Measurements from ENCODE around the gene PIK3IP1.

PIK3IP1 gene

DNA sequence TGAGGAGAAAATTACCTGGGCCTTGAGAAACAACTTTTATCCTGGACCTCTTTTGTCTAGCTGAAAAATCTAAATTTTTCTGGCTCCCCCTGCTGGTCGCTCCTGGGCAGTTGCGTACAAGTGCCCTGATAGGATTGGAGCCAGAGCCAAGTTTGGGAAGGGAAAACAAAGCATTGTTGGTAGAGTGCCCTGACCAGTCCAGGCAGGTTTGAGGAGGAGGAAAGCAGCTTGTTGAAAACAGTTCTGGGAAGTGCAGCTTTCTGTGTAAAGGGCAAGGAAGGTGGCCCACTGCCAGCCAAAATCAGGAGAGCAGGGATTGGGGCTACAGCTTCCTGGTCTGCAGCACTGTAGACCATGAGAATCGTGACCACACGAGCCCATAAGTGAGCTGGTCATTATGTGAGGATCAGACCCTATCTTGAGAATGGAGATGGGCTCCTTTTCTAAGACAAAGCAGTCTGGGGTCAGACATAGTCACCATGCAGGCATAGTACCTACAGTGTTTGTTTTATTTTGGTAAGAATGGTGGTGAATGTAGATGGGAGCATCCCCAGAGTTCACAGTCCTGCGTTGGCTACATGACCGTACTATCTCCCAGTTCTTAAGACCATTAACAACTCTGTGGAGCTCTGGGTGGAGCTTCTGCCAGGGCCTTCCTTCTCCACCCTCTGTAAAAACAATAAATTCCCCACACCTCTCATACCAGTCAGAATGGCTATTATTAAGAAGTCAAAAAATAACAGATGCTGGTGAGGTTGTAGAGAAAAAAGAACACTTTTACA is 21.3 kb upstream of the PIK3IP1 start:
- DNase-seq (ENCODE audit: low read depth in 2 of 2), result peak; percentile 37 to 42

DNA sequence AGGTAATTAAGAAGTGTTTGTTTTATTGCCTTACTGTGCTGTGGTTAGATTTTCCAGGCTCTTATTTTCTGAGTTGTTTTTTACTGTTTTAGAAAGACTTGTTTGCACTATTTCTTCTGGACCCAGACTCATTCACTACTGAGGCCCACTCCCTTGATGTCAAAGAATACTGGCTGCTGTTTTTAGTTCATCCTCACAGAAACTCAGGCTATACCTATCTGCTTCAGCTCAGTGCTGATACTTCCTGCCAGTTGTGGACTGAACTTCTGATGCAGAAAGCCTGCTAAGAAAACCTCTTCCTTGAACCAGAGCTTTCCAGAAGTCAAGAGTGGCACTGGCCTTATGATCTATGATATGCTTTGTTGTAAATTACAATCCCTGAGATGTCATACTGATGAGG is 15.9 kb upstream of the PIK3IP1 start:
- DNase-seq (ENCODE audit: low read depth in 2 of 2), result no peak

DNA sequence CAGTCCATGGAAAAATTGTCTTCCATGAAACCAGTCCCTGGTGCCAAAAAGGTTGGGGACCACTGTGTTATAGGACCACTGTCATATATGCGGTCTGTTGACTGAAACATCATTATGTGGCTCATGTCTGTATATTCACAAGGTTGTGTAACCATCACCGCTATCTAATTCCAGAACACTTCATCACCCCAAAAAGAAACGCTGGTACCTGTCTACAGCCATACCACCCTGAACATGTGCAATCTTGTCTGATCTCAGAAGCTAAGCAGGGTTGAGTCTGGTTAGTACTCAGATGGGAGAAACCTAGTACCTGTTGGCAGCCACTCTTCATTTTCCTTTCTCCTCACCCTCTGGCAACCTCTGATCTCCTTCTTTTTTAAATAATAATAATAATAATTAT is 12.9 kb upstream of the PIK3IP1 start:
- no peak for DNase-seq (ENCODE audit: low read depth in 2 of 2)

DNA sequence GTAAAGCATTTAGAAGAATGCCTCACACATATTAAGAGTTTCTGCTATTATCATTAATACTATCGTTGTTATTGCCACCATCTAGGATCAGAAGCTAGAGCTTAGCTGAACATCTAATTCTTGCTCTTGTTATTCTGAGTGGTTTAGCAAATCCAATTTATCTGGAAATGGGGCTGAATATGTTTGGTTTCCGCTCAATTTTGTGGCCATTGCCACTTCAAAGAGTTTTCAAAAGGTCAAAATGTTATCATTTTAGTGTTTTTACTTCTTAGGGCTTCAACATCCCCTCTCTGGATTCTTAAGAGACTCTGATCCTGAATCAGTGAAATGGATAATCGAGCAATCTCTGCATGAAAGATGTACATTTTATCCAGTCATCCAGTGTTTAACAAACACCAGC is 10.2 kb upstream of the PIK3IP1 start:
- DNase-seq (ENCODE audit: low read depth in 2 of 2), result no peak

DNA sequence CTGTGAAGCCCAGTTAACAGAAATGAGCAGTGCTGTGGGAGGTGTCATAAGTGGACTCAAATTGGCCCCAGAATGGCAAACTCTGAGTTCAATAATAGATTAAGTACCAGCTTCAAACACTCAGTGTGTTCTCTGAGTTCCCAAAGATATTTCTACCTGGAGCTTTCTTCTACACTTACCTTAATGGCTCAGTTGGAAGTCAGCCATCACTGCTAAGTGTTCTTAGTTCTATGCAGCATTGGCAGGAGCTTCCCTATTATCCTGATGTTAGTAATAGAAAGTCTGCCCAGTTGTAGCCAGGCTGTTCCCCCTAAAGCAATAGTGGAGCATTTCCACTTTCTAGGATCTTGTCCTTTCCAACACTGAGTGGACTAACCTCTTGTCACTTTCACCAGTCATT is 9.7 kb upstream of the PIK3IP1 start:
- no peak for DNase-seq (ENCODE audit: low read depth in 2 of 2)

DNA sequence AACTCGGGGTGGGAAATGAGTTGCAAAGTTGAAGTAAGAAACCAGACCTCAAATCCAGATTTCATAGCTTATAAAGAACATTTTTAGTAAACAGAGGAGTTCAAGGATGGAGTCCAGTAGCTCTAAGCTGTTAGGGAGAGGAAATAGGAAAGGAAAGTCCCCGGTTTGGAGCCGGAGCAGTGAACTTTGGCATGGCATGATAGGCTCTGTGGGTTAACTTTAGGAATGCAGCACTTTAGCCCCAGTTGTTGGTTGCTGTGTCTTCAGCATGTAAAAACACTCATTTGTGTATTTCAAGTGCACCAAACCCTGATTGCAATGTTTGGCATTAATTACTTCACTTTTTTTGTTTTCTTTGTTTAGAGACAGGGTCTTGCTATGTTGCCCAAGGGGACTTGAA is 8.6 kb upstream of the PIK3IP1 start:
- DNase-seq (ENCODE audit: low read depth in 2 of 2), result no peak

DNA sequence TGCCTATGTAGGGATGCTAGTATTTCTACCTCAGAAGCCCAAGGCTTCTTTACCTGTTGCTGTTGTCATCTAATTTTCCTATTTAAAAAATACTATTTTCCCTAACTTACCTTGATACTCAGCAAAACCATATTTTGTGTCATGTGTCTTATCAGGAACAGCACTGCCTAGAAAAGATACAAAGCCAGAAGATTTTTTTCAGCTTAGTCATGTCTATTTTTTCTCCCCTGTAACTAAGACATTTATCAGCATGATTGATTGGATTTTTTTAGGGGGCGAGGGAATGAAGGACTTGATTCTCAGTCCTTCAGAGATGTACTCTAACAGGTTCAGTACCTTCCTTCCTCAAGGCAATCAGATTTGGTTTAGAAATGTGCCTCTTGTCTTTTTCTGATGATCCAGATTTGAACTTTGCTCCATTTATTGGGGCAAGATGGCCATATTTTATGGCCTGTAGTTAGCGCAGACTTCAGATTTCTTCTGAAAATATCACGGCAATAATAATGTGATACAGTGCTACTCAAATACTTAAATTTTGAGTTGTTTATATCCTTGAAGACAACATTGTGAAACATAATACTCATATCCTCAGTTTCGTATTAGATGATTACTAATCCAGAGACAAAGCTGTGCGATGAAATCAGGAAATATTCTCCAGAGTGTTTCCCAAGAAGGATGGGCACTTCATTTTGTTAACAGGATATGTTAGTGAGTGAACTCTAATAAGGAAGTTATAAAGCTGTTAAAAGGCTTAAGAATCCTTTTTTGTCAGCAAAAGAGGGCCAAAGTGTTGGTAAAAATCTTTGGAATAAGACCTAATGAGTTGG is 3.8 kb upstream of the PIK3IP1 start:
- DNase-seq (ENCODE audit: low read depth in 2 of 2), result no peak

DNA sequence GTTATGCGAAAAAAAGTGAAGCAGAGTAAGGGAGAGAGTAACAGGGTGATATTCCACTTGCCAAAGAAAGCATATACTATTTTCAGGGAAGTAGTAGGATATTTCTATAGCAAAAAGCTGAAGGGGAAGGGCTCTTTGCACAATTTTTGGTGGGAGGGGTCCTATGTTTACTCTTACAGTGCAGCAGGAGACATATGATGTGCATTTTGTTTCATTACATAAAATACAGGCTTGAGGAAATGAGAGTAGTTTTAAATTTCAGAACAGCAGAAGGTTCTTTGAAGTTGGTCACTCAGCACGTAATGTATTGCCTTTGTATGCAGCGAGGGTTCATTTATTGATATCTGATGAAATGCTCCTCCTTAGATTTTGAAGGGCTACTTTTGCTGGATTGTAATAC is 3.1 kb upstream of the PIK3IP1 start:
- DNase-seq (ENCODE audit: low read depth in 2 of 2), result no peak

DNA sequence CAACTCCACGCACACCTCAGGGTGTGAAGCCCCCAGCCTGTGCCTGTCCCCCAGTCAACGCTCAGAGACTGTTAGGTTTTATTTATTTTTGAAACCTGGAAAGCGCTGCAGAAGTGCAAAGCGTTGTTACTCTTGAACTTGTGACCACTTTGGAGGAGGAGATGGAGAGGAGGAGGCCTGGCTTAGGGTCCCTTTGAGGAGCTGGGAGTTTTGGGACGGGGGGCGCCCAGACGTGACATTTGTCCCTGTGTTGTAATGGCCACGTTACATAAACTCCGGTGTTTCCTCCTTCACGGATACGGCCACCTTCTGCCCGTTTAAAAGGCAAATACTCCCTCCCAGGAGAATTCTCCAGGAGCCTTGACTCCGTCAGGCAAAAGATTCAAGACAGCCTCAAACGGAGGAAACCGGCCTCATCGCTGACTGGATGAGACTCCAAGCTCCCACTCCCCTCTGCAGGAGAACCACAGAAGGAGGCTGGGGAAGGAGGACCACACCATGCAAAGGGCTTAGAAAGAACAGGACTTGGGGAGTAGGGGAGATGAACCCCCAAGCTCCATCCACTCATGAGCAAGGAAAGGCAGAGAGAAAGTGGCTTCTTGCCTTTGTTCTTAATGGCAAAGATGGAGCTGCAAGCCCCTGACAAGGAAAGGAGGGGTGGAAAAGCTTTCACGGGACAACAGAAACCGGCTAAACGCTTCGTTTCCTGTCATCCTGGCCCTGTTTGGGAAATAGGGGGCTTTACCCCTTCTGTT is 630 bp downstream of the PIK3IP1 start:
- DNase-seq (ENCODE audit: low read depth in 2 of 2), result no peak

DNA sequence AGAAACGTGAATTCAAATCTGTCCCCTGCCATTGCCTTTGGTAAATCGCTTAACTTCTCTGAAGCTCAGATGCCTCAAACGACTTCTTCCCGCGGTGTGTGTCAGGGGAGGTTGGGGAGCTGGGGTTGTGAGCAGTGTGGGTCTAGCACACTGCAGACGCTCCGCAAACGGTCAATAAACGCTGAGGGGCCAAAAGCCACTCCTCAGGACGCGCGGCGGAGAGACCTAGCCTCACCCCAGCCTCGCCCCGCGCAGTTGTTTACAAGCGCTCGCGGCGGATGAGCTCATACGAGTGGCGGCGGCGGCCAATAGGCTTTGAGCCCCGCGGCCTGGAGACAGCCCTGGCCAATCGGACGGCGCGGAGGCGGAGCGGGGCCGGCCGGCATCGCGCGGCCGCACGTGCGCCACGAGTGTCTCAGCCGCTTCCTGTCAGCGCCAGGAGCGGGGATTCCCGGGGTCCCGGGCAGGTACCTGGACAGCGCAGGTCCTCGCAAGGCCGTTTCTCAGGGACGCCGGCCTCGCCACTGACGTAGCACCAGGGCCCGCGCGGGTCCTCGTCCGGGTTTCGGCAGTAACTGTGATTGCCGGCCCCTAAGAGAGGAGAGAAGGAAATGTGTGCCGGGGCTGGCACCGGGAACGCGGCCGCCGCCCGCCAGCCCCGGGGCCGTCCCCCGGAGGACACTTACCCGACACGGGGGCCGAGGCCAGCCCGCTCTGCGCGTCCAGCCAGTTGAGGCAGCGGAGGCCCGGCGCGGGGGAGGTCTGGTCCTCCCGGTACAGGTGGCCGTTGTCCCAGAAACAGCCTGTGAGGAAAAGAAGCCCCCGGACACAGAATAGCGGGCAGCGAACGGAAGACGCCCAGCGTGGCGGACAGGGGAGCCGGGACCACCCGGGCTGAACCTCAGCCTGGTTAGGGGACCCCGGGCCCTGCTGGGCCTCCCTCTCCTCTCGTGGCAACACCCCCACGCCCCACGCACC is 1.5 kb downstream of the PIK3IP1 start:
- DNase-seq (ENCODE audit: low read depth in 2 of 2), result peak; percentile 89 to 92

DNA sequence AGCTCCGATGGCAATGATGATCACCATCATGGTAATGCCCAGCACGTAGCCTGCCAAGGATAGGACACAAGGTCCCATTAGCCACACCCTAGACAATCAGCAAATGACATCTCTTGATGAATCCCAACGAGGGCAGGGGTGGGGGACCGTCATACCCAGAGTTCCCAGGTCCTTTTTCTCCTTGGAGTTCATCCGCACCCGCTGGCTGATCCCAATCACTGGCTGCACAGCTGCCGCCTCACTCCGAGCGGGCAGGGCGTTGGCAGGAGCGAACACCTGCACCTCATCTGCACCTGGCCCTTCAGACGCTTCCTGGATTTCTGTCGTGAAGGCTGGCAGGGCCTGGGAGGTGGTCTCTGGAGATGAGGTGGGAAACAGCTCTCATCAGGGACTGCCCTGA is 2.9 kb downstream of the PIK3IP1 start:
- DNase-seq (ENCODE audit: low read depth in 2 of 2), result no peak

DNA sequence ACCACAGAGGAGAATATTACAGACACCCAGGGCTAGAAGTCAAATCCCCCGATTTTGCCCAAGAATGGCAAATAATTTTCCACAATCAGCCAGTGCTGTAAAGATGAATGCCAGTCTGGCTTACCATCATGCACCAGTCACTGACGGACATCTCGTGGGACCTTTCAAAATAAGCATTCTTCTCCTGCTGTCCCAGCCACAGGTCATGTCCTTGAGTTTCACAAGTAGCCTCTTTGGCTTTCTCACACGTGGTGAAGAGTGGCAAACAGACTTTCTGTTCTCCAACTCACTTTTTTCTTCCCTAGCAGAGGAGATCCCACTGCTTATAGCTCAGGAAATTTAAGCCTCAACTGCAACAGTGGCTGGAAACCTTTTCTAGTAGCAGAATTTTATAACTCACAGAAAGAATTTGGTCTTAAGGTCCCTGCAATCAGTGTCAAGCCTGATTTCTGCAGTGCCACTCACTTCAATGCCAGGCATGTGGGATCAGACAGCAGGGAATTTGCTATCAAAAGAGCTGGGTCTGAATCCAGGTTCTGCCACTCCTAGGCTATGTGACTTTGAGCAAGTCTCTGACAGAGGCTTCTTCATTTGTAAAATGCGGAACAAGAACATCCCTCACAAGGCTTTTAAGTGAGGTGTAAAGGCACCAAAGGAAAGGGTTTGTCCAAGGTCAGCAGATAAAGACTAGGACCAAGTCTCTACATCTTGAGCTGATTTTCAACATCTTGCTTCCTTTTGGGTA is 3.6 kb downstream of the PIK3IP1 start:
- DNase-seq (ENCODE audit: low read depth in 2 of 2), result no peak

DNA sequence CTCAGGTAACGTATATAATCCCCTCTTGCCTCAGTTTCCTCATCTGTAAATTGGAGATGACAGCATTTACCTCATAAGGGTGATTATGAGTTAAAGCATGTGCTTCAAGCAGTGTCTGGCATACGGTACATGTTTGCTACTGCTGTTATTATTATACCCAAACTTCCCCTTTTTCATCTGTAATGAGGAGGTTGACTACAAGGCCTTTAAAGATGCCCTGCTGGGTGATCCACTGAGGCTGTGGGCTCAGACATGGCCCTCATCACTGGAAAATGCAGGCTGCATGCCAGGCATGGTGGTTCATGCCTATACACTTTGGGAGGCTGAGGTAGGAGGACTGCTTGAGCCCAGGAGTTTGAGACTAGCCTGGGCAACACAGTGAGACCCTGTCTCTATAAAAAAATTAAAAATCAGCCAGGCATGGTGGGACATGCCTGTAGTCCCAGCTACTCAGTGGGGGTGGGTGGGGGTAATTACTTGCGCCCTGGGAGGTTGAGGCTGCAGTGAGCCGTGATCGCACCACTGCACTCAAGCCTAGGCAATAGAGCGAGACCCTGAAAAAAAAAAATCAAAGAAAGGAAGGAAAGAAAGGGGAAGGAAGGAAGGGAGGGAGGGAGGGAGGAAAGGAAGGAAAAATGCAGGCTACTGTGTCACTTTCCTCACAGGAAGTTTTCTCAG is 4.3 kb downstream of the PIK3IP1 start:
- DNase-seq (ENCODE audit: low read depth in 2 of 2), result no peak

DNA sequence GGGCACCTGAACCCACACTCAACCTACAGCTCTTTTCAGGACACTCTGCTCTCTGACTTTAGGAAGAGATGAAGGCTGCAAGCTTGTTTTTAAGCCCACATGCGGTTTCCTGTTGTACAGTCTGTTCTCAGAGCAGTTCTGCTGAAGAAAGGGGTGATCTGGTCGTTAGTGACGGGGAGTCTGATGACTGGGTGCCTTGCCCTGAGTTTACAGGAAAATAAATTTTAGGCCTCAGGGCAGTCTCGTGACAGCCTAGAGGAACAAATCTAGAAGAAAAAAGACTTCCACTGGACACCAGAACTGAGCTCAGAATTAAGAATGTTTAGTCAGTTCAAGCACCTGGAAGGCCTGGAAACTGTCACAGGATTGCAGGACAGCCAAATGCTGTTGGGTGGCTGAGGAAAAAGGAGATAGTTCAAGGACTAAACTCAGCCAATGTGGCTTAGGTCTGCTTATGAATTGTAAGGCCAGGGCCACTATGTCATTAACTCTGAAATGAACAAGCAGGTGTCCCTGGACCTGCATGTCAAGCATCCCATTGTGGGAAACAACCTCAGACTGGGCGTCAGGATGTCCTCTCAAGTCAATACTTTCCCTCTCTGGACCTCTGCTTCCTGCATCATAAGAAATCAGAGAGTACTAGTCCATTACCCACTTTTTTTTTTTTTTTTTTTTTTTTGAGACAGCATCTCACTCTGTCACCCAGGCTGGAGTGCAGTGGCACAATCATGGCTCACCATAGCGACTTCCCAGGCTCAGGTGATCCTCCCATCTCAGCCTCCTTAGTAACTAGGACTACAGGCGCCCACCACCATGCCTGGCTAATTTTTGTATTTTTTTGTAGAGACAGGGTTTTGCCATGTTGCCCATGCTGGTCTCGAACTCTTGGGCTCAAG is 5.7 kb downstream of the PIK3IP1 start:
- DNase-seq (ENCODE audit: low read depth in 2 of 2), result peak; percentile 24 to 38

DNA sequence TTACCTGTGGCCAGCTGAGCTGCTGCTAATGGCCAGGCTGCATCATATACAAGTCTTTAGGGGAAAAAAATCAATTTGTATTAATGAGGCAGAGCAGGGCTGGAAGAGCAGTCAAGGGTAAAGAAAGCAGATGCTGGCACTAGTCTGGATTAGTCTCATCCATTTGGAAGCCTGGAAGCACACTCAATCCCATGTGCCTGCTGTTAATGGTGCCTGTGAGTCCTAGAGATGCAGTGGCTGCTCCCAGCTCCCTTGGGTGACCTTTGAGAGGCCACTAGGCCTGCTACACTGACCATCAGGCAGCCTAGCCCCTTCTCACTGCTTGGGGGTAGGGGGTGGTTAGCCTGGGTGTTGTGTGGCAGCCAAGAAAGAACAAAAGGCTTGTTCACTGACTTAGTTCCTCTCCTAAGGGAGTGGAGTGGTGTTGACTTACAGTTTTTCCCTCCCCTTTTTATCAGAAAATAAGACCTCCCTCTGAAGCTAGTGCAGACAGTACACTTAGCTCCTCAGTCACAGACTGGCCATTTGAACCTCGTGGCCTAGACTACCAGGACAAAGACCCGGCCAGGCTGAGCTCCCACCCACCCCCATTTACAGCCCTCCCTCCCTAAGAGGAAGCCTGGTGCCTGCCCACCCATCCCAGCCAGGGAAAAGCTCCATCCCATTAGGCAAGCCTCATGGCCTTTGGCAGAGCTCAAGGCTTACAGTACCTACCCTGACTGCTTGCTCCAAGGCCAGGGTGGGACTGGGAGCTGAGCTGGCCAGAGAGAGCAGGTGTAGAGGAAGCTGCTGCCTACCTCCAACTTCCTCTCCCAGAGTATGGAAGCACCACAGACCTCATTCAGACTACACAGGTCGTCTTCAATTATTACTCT is 7.8 kb downstream of the PIK3IP1 start:
- no peak for DNase-seq (ENCODE audit: low read depth in 2 of 2)

DNA sequence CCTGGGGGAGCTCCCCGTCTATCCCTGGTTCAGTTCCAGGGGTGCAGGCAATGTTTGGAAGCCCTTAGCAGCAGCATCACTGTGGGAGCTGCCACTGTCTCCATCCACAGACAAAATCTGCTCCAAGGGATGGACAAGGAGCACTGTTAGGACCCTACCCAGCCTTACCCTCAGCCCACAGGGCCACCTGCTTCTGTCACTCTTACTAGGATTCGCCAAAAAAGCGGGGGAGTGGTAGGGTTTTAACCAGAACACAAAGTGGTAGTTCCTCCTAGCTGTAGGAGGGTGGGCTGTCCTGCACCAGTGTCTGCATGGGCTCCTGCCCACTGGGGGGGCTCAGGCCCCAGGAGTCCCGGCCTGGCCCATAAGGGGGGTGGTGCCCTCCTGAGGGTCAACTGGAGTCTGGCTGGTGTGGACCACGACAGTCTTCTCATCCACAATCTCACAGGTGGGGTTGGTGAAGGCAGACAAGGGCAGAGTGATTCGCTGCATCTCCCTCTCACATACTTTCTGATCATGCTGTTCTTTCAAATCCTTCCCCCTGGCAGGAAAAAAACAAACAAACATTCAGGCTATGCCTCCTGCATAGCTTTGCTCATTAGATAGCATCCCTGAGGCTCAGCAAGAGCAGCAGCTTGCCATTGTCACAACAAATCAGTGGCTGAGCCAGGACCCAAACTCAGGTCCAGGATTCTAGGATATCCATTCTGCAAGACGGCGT is 9.4 kb downstream of the PIK3IP1 start:
- DNase-seq (ENCODE audit: low read depth in 2 of 2), result no peak

DNA sequence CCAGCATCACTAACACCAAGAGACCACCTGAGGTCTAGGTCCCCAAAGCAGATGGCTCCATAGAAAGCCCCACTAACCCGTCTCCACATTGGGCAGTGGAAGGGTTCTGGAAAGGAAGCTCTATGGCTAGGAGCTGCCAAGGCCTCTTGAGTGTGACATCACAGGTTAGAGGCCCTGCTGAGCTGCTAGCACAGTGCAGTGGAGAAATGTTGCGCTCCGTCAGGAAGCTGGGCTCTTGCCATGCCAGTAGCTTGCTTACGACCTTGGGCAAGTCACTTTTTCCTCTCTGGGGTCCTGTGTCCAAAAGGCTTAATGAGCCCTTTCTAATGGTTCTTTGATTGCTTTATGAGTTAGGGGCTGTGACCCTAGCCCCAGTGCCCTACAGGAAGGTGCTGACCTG is 10.6 kb downstream of the PIK3IP1 start:
- DNase-seq (ENCODE audit: low read depth in 2 of 2), result no peak

Measured in stimulated activated CD8-positive, alpha-beta memory T cell treated with anti-CD3 and anti-CD28 coated beads, Interleukin-2, amount 100 ng/mL, for 1 hour (primary cell).